ENCODE data around the gene AKAP1. TPM values are rescaled to one million over a fixed set of nuclear protein-coding genes. Genes with fewer than 3 reads are reported as not detected.

The AKAP1 gene
- total and polyA plus RNA-seq, 2 donors (not counting 1 experiment from before 2014, with no cell fraction given): 20.1 to 26.6 TPM

DNA sequence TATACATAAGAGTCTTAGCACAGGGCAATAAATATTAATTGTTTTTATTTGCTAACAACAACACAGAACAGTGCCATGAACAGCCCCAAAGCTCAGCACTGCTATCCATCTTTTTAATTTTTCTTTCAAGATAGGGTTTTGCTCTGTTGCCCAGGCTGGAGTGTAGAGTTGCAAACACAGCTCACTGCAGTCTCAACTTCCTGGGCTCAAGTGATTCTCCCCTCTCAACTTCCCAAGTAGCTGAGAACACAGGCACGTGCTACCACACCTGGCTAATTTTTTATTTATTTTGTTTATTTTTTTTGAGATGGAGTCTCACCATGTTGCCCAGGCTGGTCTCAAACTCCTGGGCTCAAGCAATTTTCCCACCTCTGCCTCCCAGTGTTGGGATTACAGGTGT lies 47.6 kb upstream of the AKAP1 start:
- H3K9me3 ChIP-seq (ENCODE audit: control extremely low read depth in 1 of 3, control insufficient read depth in 2 of 3, insufficient read depth in 1 of 3, low read length in 2 of 3): no peaks in the 10 kb centered on the region
- no CpG with 5 or more reads among the region's 1 CpG for WGBS (ENCODE audit: insufficient coverage)
- Mint-ChIP-seq H3K27ac (no peak overlapping the region), H3K4me3 (no peak overlapping the region), H3K9me3 (ENCODE audit: insufficient read depth) (no peaks in the 10 kb centered on the region), H3K4me1 (no peaks in the 10 kb centered on the region), H3K27me3 (peaks cover 32% of the 10 kb centered on the region)
- H3K9ac ChIP-seq (ENCODE audit: low read length): no peak overlapping the region
- CTCF ChIA-PET: no interaction called here
- no peak overlapping the region for H2AFZ ChIP-seq (ENCODE audit: insufficient read depth, low read depth, low read length, poor library complexity, severe bottlenecking)
- no peak overlapping the region for H3K4me3 ChIP-seq (ENCODE audit: control extremely low read depth in 1 of 5, extremely low read depth in 1 of 5, insufficient read depth in 1 of 5, low read depth in 2 of 5, low read length in 4 of 5)
- no peaks in the 10 kb centered on the region for H3K79me2 ChIP-seq (ENCODE audit: control insufficient read depth, insufficient read depth, low read length)
- no peak overlapping the region for H3K4me2 ChIP-seq (replicated peaks; ENCODE audit: low read depth, low read length, poor library complexity, severe bottlenecking)
- TF ChIP-seq, protein P1, sequence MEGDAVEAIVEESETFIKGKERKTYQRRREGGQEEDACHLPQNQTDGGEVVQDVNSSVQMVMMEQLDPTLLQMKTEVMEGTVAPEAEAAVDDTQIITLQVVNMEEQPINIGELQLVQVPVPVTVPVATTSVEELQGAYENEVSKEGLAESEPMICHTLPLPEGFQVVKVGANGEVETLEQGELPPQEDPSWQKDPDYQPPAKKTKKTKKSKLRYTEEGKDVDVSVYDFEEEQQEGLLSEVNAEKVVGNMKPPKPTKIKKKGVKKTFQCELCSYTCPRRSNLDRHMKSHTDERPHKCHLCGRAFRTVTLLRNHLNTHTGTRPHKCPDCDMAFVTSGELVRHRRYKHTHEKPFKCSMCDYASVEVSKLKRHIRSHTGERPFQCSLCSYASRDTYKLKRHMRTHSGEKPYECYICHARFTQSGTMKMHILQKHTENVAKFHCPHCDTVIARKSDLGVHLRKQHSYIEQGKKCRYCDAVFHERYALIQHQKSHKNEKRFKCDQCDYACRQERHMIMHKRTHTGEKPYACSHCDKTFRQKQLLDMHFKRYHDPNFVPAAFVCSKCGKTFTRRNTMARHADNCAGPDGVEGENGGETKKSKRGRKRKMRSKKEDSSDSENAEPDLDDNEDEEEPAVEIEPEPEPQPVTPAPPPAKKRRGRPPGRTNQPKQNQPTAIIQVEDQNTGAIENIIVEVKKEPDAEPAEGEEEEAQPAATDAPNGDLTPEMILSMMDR (IDR thresholded peaks at IDR 0.05): no peak
- TF ChIP-seq EZH2 (IDR thresholded peaks at IDR 0.05; ENCODE audit: borderline replicate concordance, insufficient read depth, low read depth, low read length, poor library complexity, severe bottlenecking): no peak
- H3K4me1 ChIP-seq (ENCODE audit: control insufficient read depth in 2 of 2, insufficient read depth in 2 of 2, low read length in 2 of 2): no peaks in the 10 kb centered on the region
- H3K27ac ChIP-seq (ENCODE audit: low read length in 2 of 2): no peak overlapping the region
- H3K27me3 ChIP-seq (replicated peaks in 1 of 4; ENCODE audit: control extremely low read depth in 1 of 4, control insufficient read depth in 3 of 4, insufficient read depth in 4 of 4, low read length in 3 of 4): peaks cover 0 to 24% (median 7%) of the 10 kb centered on the region in 4 experiments
- ATAC-seq (ENCODE audit: low read depth) (no peak), DNase-seq (no peak)
- no peaks in the 10 kb centered on the region for H3K36me3 ChIP-seq (replicated peaks in 1 of 2; ENCODE audit: control extremely low read depth in 1 of 2, control insufficient read depth in 1 of 2, extremely low read depth in 1 of 2, insufficient read depth in 2 of 2, low read length in 1 of 2)
- POLR2A ChIA-PET: no interaction called here
- no peaks in the 10 kb centered on the region for H4K20me1 ChIP-seq (ENCODE audit: control insufficient read depth, insufficient read depth, low read length, poor library complexity, severe bottlenecking)
- intact Hi-C loops (cut with micrococcal nuclease): no loop called here

DNA sequence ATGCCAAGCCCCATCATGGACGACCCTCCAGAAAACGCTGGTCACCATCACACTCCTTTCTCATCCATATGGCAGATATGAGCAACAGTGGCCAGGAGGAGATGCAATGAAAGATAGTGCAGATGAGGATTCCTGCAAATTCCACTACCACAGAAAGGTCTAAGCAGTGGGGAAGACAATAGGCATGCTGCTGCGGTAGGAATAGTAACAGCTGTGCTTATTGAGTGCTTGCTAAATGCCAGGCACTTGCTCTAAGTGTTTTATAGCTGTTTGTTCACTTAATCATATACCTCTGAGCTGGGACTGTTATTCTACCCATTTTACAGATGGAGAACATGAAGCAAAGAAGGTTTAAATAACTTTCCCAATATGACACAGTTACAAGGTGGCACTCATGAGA lies 46.6 kb upstream of the AKAP1 start:
- no peak overlapping the region for H3K4me3 Mint-ChIP-seq
- Histone ChIP-seq H3K4me3 (ENCODE audit: control extremely low read depth in 1 of 5, extremely low read depth in 1 of 5, insufficient read depth in 1 of 5, low read depth in 2 of 5, low read length in 4 of 5) (no peak overlapping the region), H3K9ac (ENCODE audit: low read length) (no peak overlapping the region), H3K27ac (ENCODE audit: low read length in 2 of 2) (no peak overlapping the region), H4K20me1 (ENCODE audit: control insufficient read depth, insufficient read depth, low read length, poor library complexity, severe bottlenecking) (no peaks in the 10 kb centered on the region), H3K27me3 (replicated peaks in 1 of 4; ENCODE audit: control extremely low read depth in 1 of 4, control insufficient read depth in 3 of 4, insufficient read depth in 4 of 4, low read length in 3 of 4) (peaks cover 0 to 24% (median 9%) of the 10 kb centered on the region in 4 experiments), H3K79me2 (ENCODE audit: control insufficient read depth, insufficient read depth, low read length) (no peaks in the 10 kb centered on the region), H3K4me2 (replicated peaks; ENCODE audit: low read depth, low read length, poor library complexity, severe bottlenecking) (no peak overlapping the region), H2AFZ (ENCODE audit: insufficient read depth, low read depth, low read length, poor library complexity, severe bottlenecking) (no peak overlapping the region), H3K9me3 (ENCODE audit: control extremely low read depth in 1 of 3, control insufficient read depth in 2 of 3, insufficient read depth in 1 of 3, low read length in 2 of 3) (peaks cover 0 to 1% (median 0%) of the 10 kb centered on the region in 3 donors), H3K4me1 (ENCODE audit: control insufficient read depth in 2 of 2, insufficient read depth in 2 of 2, low read length in 2 of 2) (no peaks in the 10 kb centered on the region), H3K36me3 (replicated peaks in 1 of 2; ENCODE audit: control extremely low read depth in 1 of 2, control insufficient read depth in 1 of 2, extremely low read depth in 1 of 2, insufficient read depth in 2 of 2, low read length in 1 of 2) (no peaks in the 10 kb centered on the region)
- intact Hi-C loops (cut with micrococcal nuclease): no loop called here
- CTCF ChIA-PET: no interaction called here
- TF ChIP-seq EZH2 (IDR thresholded peaks at IDR 0.05; ENCODE audit: borderline replicate concordance, insufficient read depth, low read depth, low read length, poor library complexity, severe bottlenecking): no peak
- TF ChIP-seq, protein P1 (IDR thresholded peaks at IDR 0.05): no peak
- no CpG with 5 or more reads among the region's 3 CpGs for WGBS (ENCODE audit: insufficient coverage)
- no peaks in the 10 kb centered on the region for H3K4me1 Mint-ChIP-seq
- DNase-seq: no peak
- no peak overlapping the region for H3K27ac Mint-ChIP-seq
- POLR2A ChIA-PET: no interaction called here
- peaks cover 40% of the 10 kb centered on the region for H3K27me3 Mint-ChIP-seq
- H3K9me3 Mint-ChIP-seq (ENCODE audit: insufficient read depth): no peaks in the 10 kb centered on the region
- no peak for ATAC-seq (ENCODE audit: low read depth)

Data from B cell (primary cell).